HepG2 (cell line): ENCODE data around the gene AP3B1. TPM values are rescaled to one million over a fixed set of nuclear protein-coding genes. Genes with fewer than 3 reads are reported as not detected.
A peak's percentile ranks its signal among the peaks of the same experiment; 100 is the strongest.

Experiments used
- AGO2 ChIP-seq: fragments of 200-400 bp; formaldehyde crosslinking; optimal IDR thresholded peaks from 2 replicates; pipeline ENCODE3; 2017; ENCODE audit warnings: mild to moderate bottlenecking, low read depth, low read length, moderate library complexity
- CEBPG ChIP-seq: IDR thresholded peaks from 2 replicates; pipeline ENCODE4 v1.6.1; 2016
- CHD4 ChIP-seq: fragments of 200-600 bp; sonication (generic); IDR thresholded peaks from 2 replicates; pipeline ENCODE4 v1.7.0; 2017; ENCODE audit warnings: mild to moderate bottlenecking, low read length, borderline replicate concordance
- CTCF ChIP-seq: sonication (generic); formaldehyde crosslinking; IDR thresholded peaks from 2 replicates; pipeline ENCODE4 v1.5.0; 2020; ENCODE audit warnings: mild to moderate bottlenecking, missing genetic modification reagents, moderate library complexity
- DNMT1 ChIP-seq: sonication (generic); formaldehyde crosslinking; IDR thresholded peaks from 2 replicates; pipeline ENCODE4 v1.5.1; 2020; ENCODE audit warnings: mild to moderate bottlenecking, missing genetic modification reagents
- HIVEP1 ChIP-seq: sonication (generic); formaldehyde crosslinking; IDR thresholded peaks from 2 replicates; pipeline ENCODE4 v1.4.0; 2020; ENCODE audit warnings: mild to moderate bottlenecking, missing genetic modification reagents
- KLF12 ChIP-seq: sonication (generic); formaldehyde crosslinking; IDR thresholded peaks from 2 replicates; pipeline ENCODE4 v1.4.0; 2020; ENCODE audit warnings: missing genetic modification reagents, borderline replicate concordance
- MLLT10 ChIP-seq: sonication (generic); formaldehyde crosslinking; IDR thresholded peaks from 2 replicates; pipeline ENCODE4 v1.4.0; 2020; ENCODE audit warnings: missing genetic modification reagents
- NR2F1 ChIP-seq, 2 experiments: fragments of 450-650 bp in 1 of 2; formaldehyde crosslinking in 1 of 2; IDR thresholded peaks; 2 replicates each; pipeline versions ENCODE4 v1.5.0 to v1.6.1; 2016 to 2020; ENCODE audit warnings: mild to moderate bottlenecking in 1 of 2, missing compliant biosample characterization in 1 of 2, missing genetic modification reagents in 1 of 2, moderate library complexity in 1 of 2
- PHF5A ChIP-seq: IDR thresholded peaks from one replicate; pipeline ENCODE4 v1.6.1; 2018; ENCODE audit warnings: low read depth, missing genetic modification reagents; ENCODE audit not compliant: unreplicated experiment
- RFX5 ChIP-seq: IDR thresholded peaks from 2 replicates; pipeline ENCODE4 v1.6.1; 2011; ENCODE audit warnings: low read depth, low read length, improper control_type of control experiment
- RFXANK ChIP-seq: IDR thresholded peaks from 2 replicates; pipeline ENCODE4 v1.6.1; 2016
- THAP8 ChIP-seq: sonication (generic); formaldehyde crosslinking; IDR thresholded peaks from 2 replicates; pipeline ENCODE4 v1.5.1; 2020; ENCODE audit warnings: missing genetic modification reagents, mild to moderate bottlenecking, borderline replicate concordance
- ZBTB38 ChIP-seq: sonication (generic); formaldehyde crosslinking; IDR thresholded peaks from 2 replicates; pipeline ENCODE4 v1.5.1; 2020; ENCODE audit warnings: mild to moderate bottlenecking, missing genetic modification reagents
- ZNF224 ChIP-seq: sonication (generic); formaldehyde crosslinking; IDR thresholded peaks from 2 replicates; pipeline ENCODE4 v1.5.0; 2020; ENCODE audit warnings: mild to moderate bottlenecking, missing genetic modification reagents
- ZNF274 ChIP-seq: sonication (generic); formaldehyde crosslinking; IDR thresholded peaks from 2 replicates; pipeline ENCODE4 v1.5.1; 2020; ENCODE audit warnings: mild to moderate bottlenecking, missing genetic modification reagents
- ZNF460 ChIP-seq: sonication (generic); formaldehyde crosslinking; IDR thresholded peaks from 2 replicates; pipeline ENCODE4 v1.5.1; 2020; ENCODE audit warnings: missing genetic modification reagents, mild to moderate bottlenecking, borderline replicate concordance
- ZNF558 ChIP-seq: sonication (generic); formaldehyde crosslinking; IDR thresholded peaks from 2 replicates; pipeline ENCODE4 v1.9.0; 2022; ENCODE audit warnings: mild to moderate bottlenecking, missing genetic modification reagents, borderline replicate concordance
- ZNF607 ChIP-seq: sonication (generic); formaldehyde crosslinking; IDR thresholded peaks from 2 replicates; pipeline ENCODE4 v1.5.1; 2020; ENCODE audit warnings: missing genetic modification reagents, mild to moderate bottlenecking, borderline replicate concordance
- ZNF672 ChIP-seq: sonication (generic); formaldehyde crosslinking; IDR thresholded peaks from 2 replicates; pipeline ENCODE4 v1.8.1; 2022; ENCODE audit warnings: missing genetic modification reagents
- ZNF761 ChIP-seq: sonication (generic); formaldehyde crosslinking; conservative IDR thresholded peaks from 2 replicates; pipeline ENCODE4 v1.4.0; 2020; ENCODE audit warnings: mild to moderate bottlenecking, missing genetic modification reagents
- ZNF775 ChIP-seq: sonication (generic); formaldehyde crosslinking; IDR thresholded peaks from 2 replicates; pipeline ENCODE4 v1.4.0; 2020; ENCODE audit warnings: missing genetic modification reagents, mild to moderate bottlenecking, moderate library complexity, borderline replicate concordance
- ZNF792 ChIP-seq: IDR thresholded peaks from 2 replicates; pipeline ENCODE4 v1.6.1; 2016
- polyA plus RNA-seq, 8 experiments: library from polyadenylated mRNA; depleted of rRNA in 3 of 8; stranded (reverse) in 7 of 8; unstranded in 1 of 8; fragments of >200 nt; fragmentation: Illumina TruSeq in 4 of 8; extraction: Trizol in 4 of 8; gene quantifications; 2 replicates each; pipeline versions ENCODE4 v1.2.1 to v1.2.3, GENCODE V29; 2011 to 2016; ENCODE audit warnings: low read depth in 4 of 8, missing spikeins in 1 of 8, mixed read lengths in 1 of 8; ENCODE audit not compliant: insufficient read depth in 1 of 8
- total RNA-seq, 5 experiments: library from RNA; depleted of rRNA; stranded (reverse); fragments of >200 nt; fragmentation: Illumina TruSeq; extraction: Trizol; gene quantifications; 2 replicates each; pipeline ENCODE4 v1.2.3, GENCODE V29; 2016; ENCODE audit warnings: low read depth in 1 of 5
- TF ChIP-seq, protein P1 (sequence below): IDR thresholded peaks from 2 replicates; pipeline ENCODE4 v1.6.1; 2018; ENCODE audit warnings: missing genetic modification reagents, mild to moderate bottlenecking, missing compliant biosample characterization
- TF ChIP-seq, protein P2 (sequence below): sonication (generic); formaldehyde crosslinking; IDR thresholded peaks from 2 replicates; pipeline ENCODE4 v1.4.0; 2020; ENCODE audit warnings: missing genetic modification reagents

The AP3B1 gene
- total and polyA plus RNA-seq, 2 of the 13 experiments (the other 11 are each of a cell fraction or from before 2014, with no cell fraction given) = 37.7 to 51.2 TPM

GRCh38 chr5:78295035-78295961, 800 bp upstream of the AP3B1 start (continued):
- TF ChIP-seq CTCF (CRISPR knock-in tag) (peak; percentile 44), THAP8 (CRISPR knock-in tag) (no peak), ZNF792 (CRISPR knock-in tag) (no peak), ZNF274 (CRISPR knock-in tag) (no peak), AGO2 (no peak), NR2F1 (CRISPR knock-in tag; IDR thresholded peaks at IDR 0.05) (no peak), RFXANK (CRISPR knock-in tag) (no peak), ZNF607 (CRISPR knock-in tag) (no peak), ZNF558 (CRISPR knock-in tag) (peak; percentile 60), ZNF672 (CRISPR knock-in tag) (no peak), PHF5A (CRISPR knock-in tag) (no peak), RFX5 (no peak), CHD4 (peak; percentile 96), ZNF224 (CRISPR knock-in tag) (no peak), CEBPG (no peak), ZNF775 (CRISPR knock-in tag) (no peak), HIVEP1 (no peak), KLF12 (no peak), ZBTB38 (CRISPR knock-in tag) (no peak), ZNF460 (CRISPR knock-in tag) (peak; percentile 42; the same call in 1 of the 2 replicates), ZNF761 (no peak), MLLT10 (CRISPR knock-in tag) (no peak), DNMT1 (CRISPR knock-in tag) (no peak)
- TF ChIP-seq, protein P1, sequence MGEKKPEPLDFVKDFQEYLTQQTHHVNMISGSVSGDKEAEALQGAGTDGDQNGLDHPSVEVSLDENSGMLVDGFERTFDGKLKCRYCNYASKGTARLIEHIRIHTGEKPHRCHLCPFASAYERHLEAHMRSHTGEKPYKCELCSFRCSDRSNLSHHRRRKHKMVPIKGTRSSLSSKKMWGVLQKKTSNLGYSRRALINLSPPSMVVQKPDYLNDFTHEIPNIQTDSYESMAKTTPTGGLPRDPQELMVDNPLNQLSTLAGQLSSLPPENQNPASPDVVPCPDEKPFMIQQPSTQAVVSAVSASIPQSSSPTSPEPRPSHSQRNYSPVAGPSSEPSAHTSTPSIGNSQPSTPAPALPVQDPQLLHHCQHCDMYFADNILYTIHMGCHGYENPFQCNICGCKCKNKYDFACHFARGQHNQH (CRISPR knock-in tag) = no peak; the same call in 1 of the 2 replicates
- TF ChIP-seq, protein P2, sequence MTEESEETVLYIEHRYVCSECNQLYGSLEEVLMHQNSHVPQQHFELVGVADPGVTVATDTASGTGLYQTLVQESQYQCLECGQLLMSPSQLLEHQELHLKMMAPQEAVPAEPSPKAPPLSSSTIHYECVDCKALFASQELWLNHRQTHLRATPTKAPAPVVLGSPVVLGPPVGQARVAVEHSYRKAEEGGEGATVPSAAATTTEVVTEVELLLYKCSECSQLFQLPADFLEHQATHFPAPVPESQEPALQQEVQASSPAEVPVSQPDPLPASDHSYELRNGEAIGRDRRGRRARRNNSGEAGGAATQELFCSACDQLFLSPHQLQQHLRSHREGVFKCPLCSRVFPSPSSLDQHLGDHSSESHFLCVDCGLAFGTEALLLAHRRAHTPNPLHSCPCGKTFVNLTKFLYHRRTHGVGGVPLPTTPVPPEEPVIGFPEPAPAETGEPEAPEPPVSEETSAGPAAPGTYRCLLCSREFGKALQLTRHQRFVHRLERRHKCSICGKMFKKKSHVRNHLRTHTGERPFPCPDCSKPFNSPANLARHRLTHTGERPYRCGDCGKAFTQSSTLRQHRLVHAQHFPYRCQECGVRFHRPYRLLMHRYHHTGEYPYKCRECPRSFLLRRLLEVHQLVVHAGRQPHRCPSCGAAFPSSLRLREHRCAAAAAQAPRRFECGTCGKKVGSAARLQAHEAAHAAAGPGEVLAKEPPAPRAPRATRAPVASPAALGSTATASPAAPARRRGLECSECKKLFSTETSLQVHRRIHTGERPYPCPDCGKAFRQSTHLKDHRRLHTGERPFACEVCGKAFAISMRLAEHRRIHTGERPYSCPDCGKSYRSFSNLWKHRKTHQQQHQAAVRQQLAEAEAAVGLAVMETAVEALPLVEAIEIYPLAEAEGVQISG (CRISPR knock-in tag) = no peak
